Stimulated activated effector memory CD8-positive, alpha-beta T cell treated with anti-CD3 and anti-CD28 coated beads, Interleukin-12 subunit alpha, Interleukin-12 subunit beta, amount 100 ng/mL, for 72 hours (primary cell): ENCODE results near the gene FBRSL1.

Experiments
- ATAC-seq: fragments of 150-1000 bp; cut with Tn5 transposase; 2 replicates; pipeline ENCODE4 v1.10.0; 2021
- DNase-seq, 2 donors: peaks; one replicate each; pipeline ENCODE4 v3.0.0; 2021 to 2022; ENCODE audit warnings: low spot score in 2 of 2
- H3K27ac Mint-ChIP-seq: one replicate; pipeline ENCODE4 v1.8.0; 2022; ENCODE audit warnings: mild to moderate bottlenecking, mixed read lengths
- H3K36me3 Mint-ChIP-seq: one replicate; pipeline ENCODE4 v1.8.0; 2022; ENCODE audit warnings: mild to moderate bottlenecking, mixed read lengths
- H3K4me1 Mint-ChIP-seq: one replicate; pipeline ENCODE4 v1.8.0; 2022; ENCODE audit warnings: mixed read lengths
- H3K4me3 Mint-ChIP-seq: one replicate; pipeline ENCODE4 v1.8.0; 2022; ENCODE audit warnings: mild to moderate bottlenecking, mixed read lengths
- H3K9me3 Mint-ChIP-seq: one replicate; pipeline ENCODE4 v1.8.0; 2022; ENCODE audit warnings: mixed read lengths

The FBRSL1 gene

DNA sequence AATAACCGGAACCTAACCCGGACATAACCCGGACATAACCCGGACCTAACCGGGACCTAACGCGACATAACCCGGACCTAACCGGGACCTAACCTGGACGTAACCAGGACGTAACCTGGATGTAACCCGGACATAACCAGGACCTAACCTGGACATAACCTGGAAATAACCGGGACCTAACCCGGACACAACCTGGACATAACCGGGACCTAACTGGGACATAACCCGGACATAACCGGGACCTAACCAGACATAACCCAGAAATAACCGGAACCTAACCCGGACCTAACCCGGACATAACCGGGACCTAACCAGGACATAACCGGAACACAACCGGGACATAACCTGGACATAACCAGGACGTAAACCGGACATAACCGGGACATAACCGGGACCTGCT, 6.7 kb upstream of the FBRSL1 start:
- no peaks in the 10 kb centered on the region for H3K9me3 Mint-ChIP-seq
- no peak overlapping the region for H3K4me3 Mint-ChIP-seq
- no peaks in the 10 kb centered on the region for H3K36me3 Mint-ChIP-seq
- H3K4me1 Mint-ChIP-seq = peaks cover 31% of the 10 kb centered on the region
- H3K27ac Mint-ChIP-seq = no peak overlapping the region
- DNase-seq (no peak), ATAC-seq (no peak)

DNA sequence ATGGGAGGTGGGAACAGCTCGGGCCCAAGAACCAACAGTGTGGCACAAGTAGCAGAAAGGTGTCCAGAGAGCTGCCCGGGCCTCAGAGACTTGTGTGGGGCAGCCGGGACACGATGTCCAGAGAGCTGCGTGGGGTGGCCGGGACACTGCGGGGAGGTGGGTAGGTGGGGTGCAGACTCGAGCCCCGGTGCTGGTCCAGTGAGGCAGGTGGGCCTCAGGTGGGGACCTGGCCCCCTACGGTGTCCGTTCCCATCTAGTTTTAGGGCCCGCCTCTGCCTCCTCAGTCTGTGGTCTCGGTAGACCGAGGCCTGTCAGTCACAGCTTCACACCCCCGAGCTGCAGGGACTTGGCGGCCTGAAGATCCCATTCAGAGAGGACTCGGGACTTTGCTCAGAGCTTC, 6.3 kb upstream of the FBRSL1 start:
- Mint-ChIP-seq H3K4me1 (peaks cover 32% of the 10 kb centered on the region), H3K9me3 (no peaks in the 10 kb centered on the region), H3K36me3 (no peaks in the 10 kb centered on the region), H3K4me3 (no peak overlapping the region), H3K27ac (no peak overlapping the region)
- no peak for ATAC-seq
- DNase-seq = no peak

DNA sequence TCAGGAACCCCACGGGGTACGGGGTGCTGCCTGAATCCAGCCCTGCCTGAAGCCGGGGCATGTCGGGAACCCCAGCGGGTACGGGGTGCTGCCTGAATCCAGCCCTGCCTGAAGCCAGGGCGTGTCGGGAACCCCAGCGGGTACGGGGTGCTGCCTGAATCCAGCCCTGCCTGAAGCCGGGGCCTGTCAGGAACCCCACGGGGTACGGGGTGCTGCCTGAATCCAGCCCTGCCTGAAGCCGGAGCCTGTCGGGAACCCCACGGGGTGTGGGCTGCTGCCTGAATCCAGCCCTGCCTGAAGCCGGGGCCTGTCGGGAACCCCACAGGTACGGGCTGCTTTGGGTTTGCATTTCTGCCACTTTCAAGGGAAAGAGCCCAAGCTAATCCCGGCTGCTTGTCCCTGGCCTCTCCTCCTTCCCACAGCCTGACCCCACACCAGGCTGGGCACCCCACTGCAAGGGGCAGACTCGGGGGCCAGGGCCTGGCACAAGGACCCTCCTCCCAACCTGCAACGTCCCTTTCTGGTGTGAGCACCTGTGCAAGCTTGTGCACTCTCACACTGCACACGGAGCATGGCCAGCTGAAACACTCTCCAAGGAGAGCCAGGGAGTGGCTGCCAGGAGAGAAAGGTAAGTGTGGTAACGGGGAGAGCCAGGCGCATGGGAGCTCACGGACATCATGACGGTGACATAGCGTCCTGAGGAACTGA, 5.6 kb upstream of the FBRSL1 start:
- peaks cover 38% of the 10 kb centered on the region for H3K4me1 Mint-ChIP-seq
- H3K27ac Mint-ChIP-seq = no peak overlapping the region
- H3K36me3 Mint-ChIP-seq = peaks cover 6% of the 10 kb centered on the region
- no peaks in the 10 kb centered on the region for H3K9me3 Mint-ChIP-seq
- H3K4me3 Mint-ChIP-seq = no peak overlapping the region
- DNase-seq = no peak
- no peak for ATAC-seq

DNA sequence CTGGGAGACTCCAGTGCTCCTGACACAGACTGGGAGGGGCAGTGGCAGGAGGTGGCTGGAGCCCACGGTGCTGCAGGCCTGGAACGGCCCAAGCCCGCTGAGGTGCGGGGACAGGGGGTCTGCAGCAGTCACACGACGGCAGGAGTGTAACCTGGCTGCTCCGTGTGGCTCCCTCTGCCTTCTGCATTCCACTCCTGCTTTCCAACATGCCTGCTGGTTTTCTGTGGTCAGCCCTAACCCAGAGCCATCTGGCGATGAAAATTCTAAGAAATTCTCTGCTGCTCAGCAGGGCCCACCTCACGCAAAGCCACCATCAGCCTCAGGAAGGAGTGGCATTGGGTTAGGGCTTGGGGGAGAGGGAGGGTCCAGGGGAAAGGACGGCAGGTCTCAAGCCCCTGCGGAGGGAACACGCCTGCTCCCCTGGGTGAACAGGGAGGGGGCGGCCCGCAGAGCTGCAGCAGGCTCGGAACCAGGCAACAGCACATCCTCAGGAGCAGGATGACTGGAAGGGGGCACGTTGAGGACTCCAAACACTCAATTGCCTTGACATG, 5.0 kb upstream of the FBRSL1 start:
- ATAC-seq = no peak
- Mint-ChIP-seq H3K36me3 (peaks cover 6% of the 10 kb centered on the region), H3K4me1 (peaks cover 38% of the 10 kb centered on the region), H3K27ac (no peak overlapping the region), H3K9me3 (no peaks in the 10 kb centered on the region), H3K4me3 (no peak overlapping the region)
- no peak for DNase-seq

DNA sequence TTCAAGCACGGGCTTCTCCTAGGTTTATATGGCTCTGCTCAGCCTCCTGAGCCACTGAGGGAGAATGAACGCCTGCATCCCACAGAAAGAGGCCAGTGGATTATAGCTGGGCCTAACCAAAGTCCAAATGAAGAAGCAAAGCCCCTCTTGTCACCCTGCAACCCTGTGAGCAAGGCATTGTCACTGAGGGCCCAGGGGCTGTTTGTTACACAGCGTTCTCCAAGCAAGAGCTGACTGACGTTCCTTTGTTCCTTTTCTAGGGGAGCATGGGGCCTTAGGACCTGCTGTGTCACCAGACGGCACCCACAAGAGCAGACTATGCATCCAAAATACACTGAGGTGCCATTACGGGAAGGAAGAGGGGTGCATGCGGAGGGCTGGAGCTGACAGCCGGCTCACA, 4.3 kb upstream of the FBRSL1 start:
- Mint-ChIP-seq H3K4me1 (peaks cover 38% of the 10 kb centered on the region), H3K9me3 (no peaks in the 10 kb centered on the region), H3K4me3 (no peak overlapping the region), H3K36me3 (peaks cover 6% of the 10 kb centered on the region), H3K27ac (peak overlapping the region; percentile 90)
- ATAC-seq = no peak
- DNase-seq = no peak

DNA sequence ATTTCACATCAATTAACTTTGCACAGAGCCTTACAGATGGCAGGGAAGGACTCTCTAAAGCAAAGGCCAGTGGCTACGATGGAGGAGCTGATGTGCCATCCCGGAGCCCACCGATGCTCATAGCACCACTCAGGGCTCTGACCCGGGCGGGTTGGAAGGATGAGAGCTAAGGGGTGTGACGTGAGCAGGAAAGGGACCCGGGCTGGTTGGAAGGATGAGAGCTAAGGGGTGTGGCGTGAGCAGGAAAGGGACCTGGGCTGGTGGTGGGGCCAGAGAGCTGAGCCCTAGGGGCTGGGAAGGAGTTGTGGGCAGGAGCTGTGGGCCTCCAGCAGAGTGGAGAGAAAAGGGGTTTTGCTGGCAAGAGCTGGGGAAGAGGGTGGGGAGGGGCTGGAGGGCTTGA, 3.8 kb upstream of the FBRSL1 start:
- Mint-ChIP-seq H3K4me1 (peaks cover 41% of the 10 kb centered on the region), H3K9me3 (no peaks in the 10 kb centered on the region), H3K4me3 (no peak overlapping the region), H3K27ac (peak overlapping the region; percentile 90), H3K36me3 (peaks cover 6% of the 10 kb centered on the region)
- ATAC-seq (no peak), DNase-seq (no peak)

DNA sequence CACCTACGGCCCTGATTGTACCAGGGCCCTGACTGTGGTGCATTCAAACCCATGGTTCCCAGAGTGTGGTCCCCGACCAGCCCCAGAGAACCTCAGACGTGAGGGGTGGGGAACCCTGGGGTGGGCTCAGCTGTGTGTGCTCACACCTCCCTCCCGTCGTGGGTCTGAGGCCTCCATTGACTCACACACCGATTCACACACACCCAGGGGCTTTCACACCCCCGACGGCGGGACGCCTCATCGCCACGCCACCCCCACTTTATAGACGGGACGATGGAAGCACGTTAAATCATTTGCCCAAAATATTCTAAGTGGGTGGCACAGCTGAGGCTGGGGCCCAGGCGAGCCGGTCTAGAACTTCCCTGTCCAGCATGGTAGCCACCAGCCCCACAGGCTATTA, 3.4 kb upstream of the FBRSL1 start:
- H3K4me1 Mint-ChIP-seq = peaks cover 45% of the 10 kb centered on the region
- peaks cover 6% of the 10 kb centered on the region for H3K36me3 Mint-ChIP-seq
- DNase-seq (no peak), ATAC-seq (no peak)
- H3K27ac Mint-ChIP-seq = peak overlapping the region; percentile 90
- H3K4me3 Mint-ChIP-seq = peak overlapping the region; percentile 85
- H3K9me3 Mint-ChIP-seq = no peaks in the 10 kb centered on the region

DNA sequence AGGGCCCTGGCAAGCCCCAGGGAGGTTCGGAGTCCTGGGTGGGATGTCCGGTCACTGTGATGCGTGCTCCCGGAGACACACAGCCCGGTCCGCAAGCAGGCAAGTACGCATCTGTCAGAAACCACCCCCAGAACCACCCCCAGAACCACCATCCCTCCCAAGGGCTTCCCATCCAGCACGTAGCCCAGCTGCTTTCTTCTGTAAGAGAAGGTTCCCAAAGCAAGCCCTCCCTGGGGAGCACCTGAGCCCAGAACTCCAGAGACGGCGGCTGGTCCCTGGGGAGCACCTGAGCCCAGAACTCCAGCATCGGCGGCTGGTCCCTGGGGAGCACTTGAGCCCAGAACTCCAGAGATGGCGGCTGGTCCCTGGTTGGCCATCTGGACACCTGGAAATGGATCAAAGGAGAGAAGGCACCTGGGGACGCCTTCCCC, 2.6 kb upstream of the FBRSL1 start:
- peak overlapping the region; percentile 90 for H3K27ac Mint-ChIP-seq
- H3K4me1 Mint-ChIP-seq = peaks cover 52% of the 10 kb centered on the region
- H3K4me3 Mint-ChIP-seq = peak overlapping the region; percentile 85
- no peak for ATAC-seq
- peaks cover 11% of the 10 kb centered on the region for H3K36me3 Mint-ChIP-seq
- DNase-seq = no peak
- H3K9me3 Mint-ChIP-seq = no peaks in the 10 kb centered on the region

DNA sequence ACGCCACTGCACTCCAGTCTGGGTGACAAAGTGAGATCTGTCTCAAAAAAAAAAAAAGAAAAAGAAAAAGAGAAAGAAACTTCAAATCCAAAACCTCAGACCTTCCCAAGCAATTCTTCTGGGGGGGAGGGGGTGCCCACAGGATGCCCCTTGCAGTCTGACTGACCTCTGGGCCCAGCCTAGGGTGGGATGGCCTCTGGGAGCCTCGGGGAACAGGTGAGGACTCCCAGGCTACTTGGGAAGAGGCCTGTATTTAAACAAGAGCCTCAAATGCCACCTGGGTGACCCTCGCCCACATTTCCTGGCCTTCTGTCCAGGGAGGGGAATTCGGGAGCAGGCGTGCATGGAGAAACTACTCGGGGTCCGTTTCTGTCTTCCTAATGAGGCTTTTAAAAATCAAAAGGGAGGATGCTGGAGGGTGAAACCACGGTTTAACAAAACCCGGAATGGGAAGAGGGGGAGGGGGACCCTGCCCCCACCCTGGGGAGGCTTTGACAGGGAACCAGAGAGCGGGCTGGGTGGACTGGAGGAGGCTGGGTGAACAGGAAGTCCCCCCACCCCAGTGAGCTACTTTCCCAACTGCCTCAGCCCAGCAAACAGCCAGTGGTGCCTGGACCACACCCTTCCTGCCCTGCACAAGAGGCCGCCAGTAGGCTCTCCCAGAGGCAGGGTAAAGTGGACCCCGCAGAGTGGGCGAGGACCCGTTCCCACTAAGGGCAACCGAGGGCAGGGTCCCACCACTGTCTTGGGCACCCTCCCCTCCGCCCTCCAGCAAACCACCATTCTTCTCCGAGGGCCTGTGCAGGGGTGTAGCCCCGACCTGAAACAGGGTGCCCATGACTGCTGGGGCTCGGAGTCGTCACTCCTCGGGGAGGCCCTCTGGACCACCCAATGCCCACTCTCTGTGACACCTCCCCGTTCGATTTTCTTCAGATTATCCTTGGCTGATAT, 1.5 kb upstream of the FBRSL1 start:
- ATAC-seq = peak; percentile 5
- H3K4me3 Mint-ChIP-seq = peak overlapping the region; percentile 85
- peaks cover 63% of the 10 kb centered on the region for H3K4me1 Mint-ChIP-seq
- no peak for DNase-seq
- H3K36me3 Mint-ChIP-seq = peaks cover 13% of the 10 kb centered on the region
- no peaks in the 10 kb centered on the region for H3K9me3 Mint-ChIP-seq
- H3K27ac Mint-ChIP-seq = peak overlapping the region; percentile 90

DNA sequence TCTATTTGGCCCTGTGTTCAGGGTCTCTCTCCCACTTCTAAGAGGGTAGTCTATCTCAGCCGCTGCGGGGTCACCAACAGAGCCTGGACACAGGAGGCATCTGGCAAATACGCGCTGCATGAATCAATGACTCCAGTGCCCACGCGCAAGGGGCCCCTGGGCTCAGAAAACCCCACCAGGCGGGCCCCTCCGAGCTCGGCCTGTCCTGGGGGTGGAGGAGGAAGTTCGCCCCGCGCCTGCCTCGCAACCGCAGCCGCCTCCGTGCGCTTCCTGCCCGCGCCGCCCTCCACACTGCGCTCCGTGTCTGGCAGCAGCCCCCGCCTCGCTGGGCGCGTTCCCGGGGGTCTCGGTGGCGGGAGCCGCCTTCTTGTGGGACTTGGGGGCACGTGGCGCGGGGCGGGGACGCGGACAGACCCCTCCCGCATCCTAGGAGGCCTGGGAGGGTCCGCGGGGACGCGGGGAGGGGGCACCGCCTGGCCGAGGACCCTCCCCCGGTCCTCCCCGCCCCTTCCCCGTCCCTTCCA, 811 bp upstream of the FBRSL1 start:
- Mint-ChIP-seq H3K9me3 (no peaks in the 10 kb centered on the region), H3K4me3 (peak overlapping the region; percentile 85), H3K36me3 (peaks cover 13% of the 10 kb centered on the region), H3K27ac (peak overlapping the region; percentile 90), H3K4me1 (peaks cover 70% of the 10 kb centered on the region)
- ATAC-seq (peak; percentile 68), DNase-seq (peak; percentile 52 to 80)

DNA sequence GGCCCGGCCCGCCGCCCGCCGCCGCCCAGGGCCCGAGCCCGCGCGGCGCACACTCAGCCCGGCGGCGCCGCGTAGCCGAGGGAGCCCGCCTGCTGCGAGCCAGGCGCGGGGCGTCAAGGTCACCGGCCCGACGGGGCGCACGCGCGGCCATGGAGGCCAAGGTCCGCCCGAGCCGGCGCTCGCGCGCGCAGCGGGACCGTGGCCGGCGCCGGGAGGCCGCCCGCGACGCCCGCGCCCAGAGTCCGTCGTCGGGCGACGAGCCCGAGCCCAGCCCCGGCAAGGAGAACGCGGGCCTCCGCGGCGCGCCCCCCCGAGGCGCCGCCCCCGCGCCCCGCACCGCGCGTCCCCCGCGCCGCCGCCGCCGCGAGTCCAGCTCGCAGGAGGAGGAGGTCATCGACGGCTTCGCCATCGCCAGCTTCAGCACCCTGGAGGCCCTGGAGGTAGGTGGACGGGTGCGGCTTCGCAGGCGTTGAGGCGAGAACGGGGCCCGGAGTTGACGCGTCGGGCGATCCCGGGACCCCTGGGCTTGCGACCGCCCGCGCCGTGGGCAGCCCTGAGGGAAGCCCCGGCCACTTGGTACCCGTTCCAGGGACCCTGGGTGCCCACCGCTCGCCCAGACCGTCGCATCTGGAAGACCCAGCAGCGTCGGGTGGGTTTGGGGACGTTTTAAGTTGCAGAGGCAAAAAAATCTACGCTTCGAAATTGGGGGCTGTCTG, 629 bp downstream of the FBRSL1 start:
- Mint-ChIP-seq H3K4me3 (peak overlapping the region; percentile 76), H3K36me3 (peaks cover 13% of the 10 kb centered on the region), H3K4me1 (peaks cover 82% of the 10 kb centered on the region), H3K9me3 (no peaks in the 10 kb centered on the region), H3K27ac (peak overlapping the region; percentile 72)
- no peak for DNase-seq
- ATAC-seq = peak; percentile 2

DNA sequence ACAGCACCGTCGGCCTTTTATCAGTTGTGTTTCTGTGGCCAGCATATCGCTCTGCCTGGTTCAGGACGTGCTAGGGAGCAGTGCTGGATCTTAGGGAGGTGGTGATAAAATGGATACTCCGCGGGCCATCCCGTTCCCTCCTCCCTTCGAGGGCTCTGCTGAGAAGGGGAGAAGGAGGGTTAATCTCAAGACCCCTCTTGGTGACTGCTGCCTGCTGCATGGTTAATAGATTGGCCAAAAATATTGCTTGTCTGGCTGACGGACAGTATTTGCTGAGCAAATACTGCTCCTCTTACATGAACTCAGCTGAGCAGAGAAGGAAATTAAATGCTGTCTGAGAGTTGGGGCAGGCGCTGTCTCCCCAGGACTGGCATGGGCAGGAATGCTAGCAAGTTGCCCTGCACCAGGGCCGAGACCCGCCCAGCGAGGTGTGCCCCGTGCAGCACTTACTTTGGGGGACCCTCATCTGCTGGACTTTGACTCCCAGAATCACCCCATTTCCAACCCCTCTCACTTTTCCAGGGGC, 1.2 kb downstream of the FBRSL1 start:
- peaks cover 78% of the 10 kb centered on the region for H3K4me1 Mint-ChIP-seq
- H3K36me3 Mint-ChIP-seq = peaks cover 13% of the 10 kb centered on the region
- no peak for DNase-seq
- ATAC-seq = no peak
- peak overlapping the region; percentile 72 for H3K27ac Mint-ChIP-seq
- no peaks in the 10 kb centered on the region for H3K9me3 Mint-ChIP-seq
- peak overlapping the region; percentile 76 for H3K4me3 Mint-ChIP-seq

DNA sequence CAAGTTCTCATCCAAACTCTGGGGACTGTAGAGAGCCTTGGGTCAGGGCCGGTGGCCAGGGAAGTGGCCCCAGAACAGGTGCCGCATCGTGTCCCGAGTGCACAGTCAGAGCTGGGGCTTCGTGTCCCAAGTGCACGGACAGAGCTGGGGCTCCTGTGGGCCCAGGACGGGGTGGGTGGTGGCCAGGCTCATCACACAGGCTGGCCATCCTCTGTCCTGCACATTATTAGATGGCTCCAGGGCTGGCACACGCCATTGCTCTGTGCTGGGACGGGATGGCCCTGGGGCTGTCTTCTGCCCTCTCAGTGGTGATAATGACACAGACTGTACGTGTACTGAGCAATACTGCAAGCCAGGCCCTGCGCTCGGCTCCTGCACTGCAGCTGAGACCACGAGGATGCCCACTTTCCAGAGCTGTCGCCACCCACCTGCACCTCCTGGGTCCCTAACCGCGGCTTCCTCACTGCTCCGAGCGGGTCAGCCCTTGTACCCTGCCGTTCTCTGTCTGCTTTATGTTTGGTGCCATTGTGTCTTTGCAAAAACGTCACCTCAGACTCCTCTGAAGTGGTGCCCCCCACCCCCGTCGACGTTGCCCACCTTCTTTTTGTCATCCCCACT, 1.9 kb downstream of the FBRSL1 start:
- H3K9me3 Mint-ChIP-seq = no peaks in the 10 kb centered on the region
- peak overlapping the region; percentile 73 for H3K27ac Mint-ChIP-seq
- peaks cover 78% of the 10 kb centered on the region for H3K4me1 Mint-ChIP-seq
- no peak for DNase-seq
- no peak for ATAC-seq
- peak overlapping the region; percentile 76 for H3K4me3 Mint-ChIP-seq
- H3K36me3 Mint-ChIP-seq = peaks cover 13% of the 10 kb centered on the region

DNA sequence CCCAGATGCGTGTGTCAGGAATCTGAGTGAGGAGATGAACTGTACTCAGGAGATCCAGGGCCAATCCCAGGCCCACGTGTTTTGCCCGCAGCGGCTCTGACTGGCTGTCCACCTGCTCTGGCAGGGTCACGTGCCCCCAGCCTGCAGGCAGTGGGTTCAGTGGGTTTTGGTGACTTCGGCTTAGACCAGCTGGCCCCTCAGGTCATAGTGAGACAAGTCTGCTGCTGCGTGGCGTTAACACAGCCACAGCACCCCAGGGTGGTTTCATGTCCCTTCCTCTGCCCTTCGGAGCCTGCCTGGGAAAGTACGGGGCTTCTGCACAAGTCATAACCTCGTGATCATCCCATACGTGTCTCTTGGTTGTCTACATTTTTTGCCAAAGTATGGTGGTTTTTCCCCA, 2.6 kb downstream of the FBRSL1 start:
- H3K36me3 Mint-ChIP-seq = peaks cover 13% of the 10 kb centered on the region
- H3K9me3 Mint-ChIP-seq = no peaks in the 10 kb centered on the region
- H3K27ac Mint-ChIP-seq = peak overlapping the region; percentile 73
- DNase-seq = no peak
- ATAC-seq = no peak
- H3K4me3 Mint-ChIP-seq = peak overlapping the region; percentile 76
- H3K4me1 Mint-ChIP-seq = peaks cover 77% of the 10 kb centered on the region
